Naive thymus-derived CD4-positive, alpha-beta T cell (primary cell): ENCODE results near the gene CLPTM1. TPM values are rescaled to one million over a fixed set of nuclear protein-coding genes. Genes with fewer than 3 reads are reported as not detected.

ENCODE experiments used
- polyA plus RNA-seq, 2 donors: library from polyadenylated mRNA; unstranded; fragments of 300-500 nt; fragmentation: Illumina TruSeq; gene quantifications; one replicate each; pipeline ENCODE4 v1.2.3, GENCODE V29; 2021
- total RNA-seq, 6 experiments: library from RNA in 5 of 6; stranded (reverse) in 5 of 6; gene quantifications; 1 replicate in 5 of 6; 2 replicates in 1 of 6; pipeline ENCODE4 v1.2.3 and lab custom pipeline; 2021 to 2026

The CLPTM1 gene
- total and polyA plus RNA-seq, 7 experiments from 2014 or later, result 11.7 to 83.3 (median 71.4) TPM

Other genes with a start within 250 kb of the CLPTM1 start
- 100 to 1,000 TPM in 1 of 5 experiments, 10 to 100 TPM in 4; 10.2 to 107 (median 94.2) TPM for gene BCL3, start 206.7 kb upstream of the CLPTM1 start, total RNA-seq
- 1 to 10 TPM; 3.3 to 8.9 TPM for gene BCL3, start 206.7 kb upstream of the CLPTM1 start, polyA plus RNA-seq
- gene CBLC, start 177.5 kb upstream of the CLPTM1 start, total RNA-seq, result not detected
- gene CBLC, start 177.5 kb upstream of the CLPTM1 start, polyA plus RNA-seq, result not detected
- gene BCAM, start 146.3 kb upstream of the CLPTM1 start, total RNA-seq, result under 1 TPM in 1 of 5 experiments, not detected in 4; 0.42 TPM
- not detected for gene BCAM, start 146.3 kb upstream of the CLPTM1 start, polyA plus RNA-seq
- gene NECTIN2, start 109.1 kb upstream of the CLPTM1 start, total RNA-seq, result 1 to 10 TPM in 3 of 5 experiments, under 1 TPM in 2; 0.17 to 9.2 (median 1.2) TPM
- gene NECTIN2, start 109.1 kb upstream of the CLPTM1 start, polyA plus RNA-seq, result under 1 TPM in 1 of 2 donors, not detected in 1; 0.16 TPM
- 10 to 100 TPM; 26.3 to 73.3 (median 37.5) TPM for gene TOMM40, start 64.1 kb upstream of the CLPTM1 start, total RNA-seq
- 10 to 100 TPM; 26.5 to 44.8 TPM for gene TOMM40, start 64.1 kb upstream of the CLPTM1 start, polyA plus RNA-seq
- 1 to 10 TPM in 4 of 5 experiments, under 1 TPM in 1; 0.41 to 7.9 (median 4.0) TPM for gene APOE, start 49.6 kb upstream of the CLPTM1 start, total RNA-seq
- gene APOE, start 49.6 kb upstream of the CLPTM1 start, polyA plus RNA-seq, result not detected
- 1 to 10 TPM in 2 of 5 experiments, not detected in 3; 1.7 to 5.2 TPM for gene APOC1, start 40.8 kb upstream of the CLPTM1 start, total RNA-seq
- not detected for gene APOC1, start 40.8 kb upstream of the CLPTM1 start, polyA plus RNA-seq
- gene APOC4, start 13.1 kb upstream of the CLPTM1 start, total RNA-seq, result not detected
- gene APOC4, start 13.1 kb upstream of the CLPTM1 start, polyA plus RNA-seq, result not detected
- 1 to 10 TPM in 1 of 5 experiments, not detected in 4; 1.7 TPM for gene APOC2, start 9.3 kb upstream of the CLPTM1 start, total RNA-seq
- not detected for gene APOC2, start 9.3 kb upstream of the CLPTM1 start, polyA plus RNA-seq
- gene RELB, start 46.1 kb downstream of the CLPTM1 start, total RNA-seq, result 10 to 100 TPM; 30.7 to 87.3 (median 71.3) TPM
- 10 to 100 TPM; 13.4 to 14.7 TPM for gene RELB, start 46.1 kb downstream of the CLPTM1 start, polyA plus RNA-seq
- gene CLASRP, start 83.7 kb downstream of the CLPTM1 start, total RNA-seq, result 100 to 1,000 TPM in 4 of 5 experiments, 10 to 100 TPM in 1; 94.7 to 185 (median 163) TPM
- 10 to 100 TPM in 1 of 2 donors, 1 to 10 TPM in 1; 3.6 to 10.8 TPM for gene CLASRP, start 83.7 kb downstream of the CLPTM1 start, polyA plus RNA-seq
- 1 to 10 TPM in 3 of 5 experiments, under 1 TPM in 2; 0.57 to 3.6 (median 2.2) TPM for gene ZNF296, start 121.1 kb downstream of the CLPTM1 start, total RNA-seq
- 1 to 10 TPM; 1.1 to 1.2 TPM for gene ZNF296, start 121.1 kb downstream of the CLPTM1 start, polyA plus RNA-seq
- gene GEMIN7, start 123.9 kb downstream of the CLPTM1 start, total RNA-seq, result 10 to 100 TPM in 4 of 5 experiments, 1 to 10 TPM in 1; 4.9 to 31.6 (median 16.6) TPM
- 10 to 100 TPM; 46.3 to 65.5 TPM for gene GEMIN7, start 123.9 kb downstream of the CLPTM1 start, polyA plus RNA-seq
- gene PPP1R37, start 137.8 kb downstream of the CLPTM1 start, total RNA-seq, result 10 to 100 TPM; 20.0 to 28.3 (median 21.9) TPM
- gene PPP1R37, start 137.8 kb downstream of the CLPTM1 start, polyA plus RNA-seq, result 1 to 10 TPM; 1.4 to 1.5 TPM
- 1 to 10 TPM in 1 of 5 experiments, under 1 TPM in 4; 0.07 to 1.2 (median 0.73) TPM for gene NKPD1, start 205.6 kb downstream of the CLPTM1 start, total RNA-seq
- gene NKPD1, start 205.6 kb downstream of the CLPTM1 start, polyA plus RNA-seq, result under 1 TPM; 0.41 to 0.60 TPM
- 10 to 100 TPM; 44.6 to 61.9 (median 53.0) TPM for gene TRAPPC6A, start 222.9 kb downstream of the CLPTM1 start, total RNA-seq
- 100 to 1,000 TPM; 173 to 174 TPM for gene TRAPPC6A, start 222.9 kb downstream of the CLPTM1 start, polyA plus RNA-seq
- gene BLOC1S3, start 223.4 kb downstream of the CLPTM1 start, total RNA-seq, result 10 to 100 TPM; 13.7 to 24.9 (median 15.4) TPM
- gene BLOC1S3, start 223.4 kb downstream of the CLPTM1 start, polyA plus RNA-seq, result 10 to 100 TPM in 1 of 2 donors, 1 to 10 TPM in 1; 6.9 to 17.4 TPM